ENCODE measurements around the gene FGD6.
"Not testable (repeated sequence)": the region's sequence is repeated elsewhere in the genome, so short reads cannot be mapped to it uniquely, and the experiment has no call there.

- TF ChIP-seq CTCF, POLR2AphosphoS5 (IDR thresholded peaks at IDR 0.05): not testable (repeated sequence)
Measured at GRCh38 chr12:95138031-95138430, 79.2 kb downstream of the FGD6 start.

Data from breast epithelium (tissue), 3 donors.